HEK293 (cell line): ENCODE results near the gene ADNP.

Experiments
- CTCF ChIP-seq: fragments of 450-650 bp; formaldehyde crosslinking; IDR thresholded peaks from 2 replicates; pipeline ENCODE4 v1.5.1; 2016; ENCODE audit warnings: missing biosample characterization, missing genetic modification characterization
- KLF1 ChIP-seq: fragments of 450-650 bp; formaldehyde crosslinking; IDR thresholded peaks from 2 replicates; pipeline ENCODE4 v1.5.1; 2016; ENCODE audit warnings: missing biosample characterization, missing genetic modification characterization
- OSR2 ChIP-seq: fragments of 450-650 bp; formaldehyde crosslinking; IDR thresholded peaks from 2 replicates; pipeline ENCODE4 v1.5.1; 2016; ENCODE audit warnings: missing biosample characterization, missing genetic modification characterization
- PBX3 ChIP-seq: sonication (generic); formaldehyde crosslinking; IDR thresholded peaks from 2 replicates; pipeline ENCODE4 v1.8.1; 2022; ENCODE audit warnings: mild to moderate bottlenecking, moderate library complexity, missing genetic modification reagents
- PRDM1 ChIP-seq: fragments of 450-650 bp; formaldehyde crosslinking; IDR thresholded peaks from 2 replicates; pipeline ENCODE4; 2016; ENCODE audit warnings: missing biosample characterization, missing genetic modification characterization
- YY1 ChIP-seq: fragments of 450-650 bp; formaldehyde crosslinking; IDR thresholded peaks from 2 replicates; pipeline ENCODE4 v1.5.1; 2018; ENCODE audit warnings: missing biosample characterization, missing genetic modification characterization
- ZEB2 ChIP-seq: fragments of 450-650 bp; formaldehyde crosslinking; IDR thresholded peaks from 2 replicates; pipeline ENCODE4 v1.5.1; 2016; ENCODE audit warnings: missing biosample characterization, missing genetic modification characterization
- ZNF274 ChIP-seq, 2 experiments: fragments of 200-500 bp in 1 of 2; fragments of 450-650 bp in 1 of 2; sonication (Bioruptor generic) in 1 of 2; formaldehyde crosslinking in 1 of 2; IDR thresholded peaks; 2 replicates each; pipeline versions ENCODE4 v1.5.1 to v1.6.1; 2014 to 2016; ENCODE audit warnings: borderline replicate concordance in 1 of 2, inconsistent platforms in 1 of 2, low read length in 1 of 2, missing biosample characterization in 1 of 2, missing genetic modification characterization in 1 of 2
- ZNF426 ChIP-seq: fragments of 450-650 bp; formaldehyde crosslinking; IDR thresholded peaks from 2 replicates; pipeline ENCODE4 v1.5.1; 2017; ENCODE audit warnings: missing biosample characterization, missing genetic modification characterization, mild to moderate bottlenecking, inconsistent platforms, moderate library complexity
- ZNF585B ChIP-seq: fragments of 450-650 bp; formaldehyde crosslinking; IDR thresholded peaks from 2 replicates; pipeline ENCODE4 v1.5.1; 2016; ENCODE audit warnings: missing biosample characterization, missing genetic modification characterization
- ZNF626 ChIP-seq: fragments of 450-650 bp; sonication (Bioruptor Pico); formaldehyde crosslinking; IDR thresholded peaks from 2 replicates; pipeline ENCODE4 v1.5.1; 2018; ENCODE audit warnings: missing biosample characterization, missing genetic modification characterization, inconsistent platforms
- ZNF76 ChIP-seq: fragments of 450-650 bp; formaldehyde crosslinking; IDR thresholded peaks from 2 replicates; pipeline ENCODE4; 2016; ENCODE audit warnings: low read depth, missing biosample characterization, missing genetic modification characterization, borderline replicate concordance
- ZNF777 ChIP-seq: fragments of 450-650 bp; formaldehyde crosslinking; IDR thresholded peaks from 2 replicates; pipeline ENCODE4 v1.5.1; 2017; ENCODE audit warnings: missing biosample characterization, missing genetic modification characterization, borderline replicate concordance
- ZNF792 ChIP-seq: fragments of 450-650 bp; formaldehyde crosslinking; IDR thresholded peaks from 2 replicates; pipeline ENCODE4 v1.5.1; 2016; ENCODE audit warnings: missing biosample characterization, missing genetic modification characterization

GRCh38 chr20:50861012-50861411 lies 70.2 kb downstream of the ADNP start:
- no peak for TF ChIP-seq PRDM1 (tag by site-specific recombination)
- no peak for TF ChIP-seq CTCF
- no peak for TF ChIP-seq ZEB2 (tag by site-specific recombination)
- TF ChIP-seq ZNF777 = no peak
- no peak for TF ChIP-seq PBX3 (CRISPR knock-in tag)
- no peak for TF ChIP-seq ZNF274 (IDR thresholded peaks at IDR 0.05; ENCODE audit: low read length)
- TF ChIP-seq ZNF274 (tag by site-specific recombination; IDR thresholded peaks at IDR 0.05; ENCODE audit: borderline replicate concordance) = no peak
- TF ChIP-seq ZNF792 (tag by site-specific recombination) = no peak
- no peak for TF ChIP-seq OSR2
- TF ChIP-seq ZNF585B (tag by site-specific recombination) = no peak
- TF ChIP-seq KLF1 (tag by site-specific recombination) = no peak
- TF ChIP-seq ZNF426 (tag by site-specific recombination) = no peak
- no peak for TF ChIP-seq YY1
- TF ChIP-seq ZNF76 (tag by site-specific recombination) = no peak
- no peak for TF ChIP-seq ZNF626 (tag by site-specific recombination)
